HG03575 (cell line): ENCODE measurements around the gene ABCF3.
"Not testable (repeated sequence)": the region's sequence is repeated elsewhere in the genome, so short reads cannot be mapped to it uniquely, and the experiment has no call there.

Experiments
- ATAC-seq: cut with Tn5 transposase; IDR thresholded peaks from one replicate; pipeline ENCODE4 v1.9.1; 2021; ENCODE audit not compliant: unreplicated experiment, insufficient number of reproducible peaks, low FRiP score; ENCODE audit errors: extremely low read depth

The ABCF3 gene, protein sequence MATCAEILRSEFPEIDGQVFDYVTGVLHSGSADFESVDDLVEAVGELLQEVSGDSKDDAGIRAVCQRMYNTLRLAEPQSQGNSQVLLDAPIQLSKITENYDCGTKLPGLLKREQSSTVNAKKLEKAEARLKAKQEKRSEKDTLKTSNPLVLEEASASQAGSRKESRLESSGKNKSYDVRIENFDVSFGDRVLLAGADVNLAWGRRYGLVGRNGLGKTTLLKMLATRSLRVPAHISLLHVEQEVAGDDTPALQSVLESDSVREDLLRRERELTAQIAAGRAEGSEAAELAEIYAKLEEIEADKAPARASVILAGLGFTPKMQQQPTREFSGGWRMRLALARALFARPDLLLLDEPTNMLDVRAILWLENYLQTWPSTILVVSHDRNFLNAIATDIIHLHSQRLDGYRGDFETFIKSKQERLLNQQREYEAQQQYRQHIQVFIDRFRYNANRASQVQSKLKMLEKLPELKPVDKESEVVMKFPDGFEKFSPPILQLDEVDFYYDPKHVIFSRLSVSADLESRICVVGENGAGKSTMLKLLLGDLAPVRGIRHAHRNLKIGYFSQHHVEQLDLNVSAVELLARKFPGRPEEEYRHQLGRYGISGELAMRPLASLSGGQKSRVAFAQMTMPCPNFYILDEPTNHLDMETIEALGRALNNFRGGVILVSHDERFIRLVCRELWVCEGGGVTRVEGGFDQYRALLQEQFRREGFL

DNA sequence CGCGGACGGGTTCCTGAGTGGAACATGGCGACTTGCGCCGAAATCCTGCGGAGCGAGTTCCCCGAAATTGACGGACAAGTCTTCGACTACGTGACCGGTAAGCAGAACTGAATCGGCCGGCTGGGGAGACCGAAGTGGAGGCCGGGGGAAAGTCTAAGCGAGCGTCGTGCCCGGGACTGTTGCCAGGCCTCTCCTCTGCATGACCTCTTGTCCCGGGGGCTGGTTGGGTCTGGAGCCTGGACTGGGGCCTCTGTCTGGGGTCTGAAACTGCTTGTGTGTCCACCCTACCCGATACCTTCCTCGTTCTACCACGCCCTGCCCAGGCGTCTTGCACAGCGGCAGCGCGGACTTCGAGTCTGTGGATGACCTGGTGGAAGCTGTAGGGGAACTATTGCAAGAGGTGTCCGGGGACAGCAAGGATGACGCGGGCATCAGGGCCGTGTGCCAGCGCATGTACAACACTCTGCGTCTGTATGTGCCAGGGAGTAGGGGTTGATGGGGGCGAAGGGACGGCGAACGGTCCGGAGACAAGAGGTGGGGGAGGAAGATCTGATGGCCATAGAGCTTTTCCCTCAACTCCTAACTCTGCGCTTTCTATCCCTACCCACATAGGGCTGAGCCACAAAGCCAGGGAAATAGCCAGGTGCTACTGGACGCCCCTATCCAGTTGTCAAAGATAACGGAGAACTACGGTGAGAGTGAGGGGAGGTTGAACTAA lies at the start of gene ABCF3:
Gene ABCF3 (plus strand): TSS at position 16 of the 718 bp plus-strand sequence. CDS start 9 bp downstream, at position 25.
- no peak for ATAC-seq

DNA sequence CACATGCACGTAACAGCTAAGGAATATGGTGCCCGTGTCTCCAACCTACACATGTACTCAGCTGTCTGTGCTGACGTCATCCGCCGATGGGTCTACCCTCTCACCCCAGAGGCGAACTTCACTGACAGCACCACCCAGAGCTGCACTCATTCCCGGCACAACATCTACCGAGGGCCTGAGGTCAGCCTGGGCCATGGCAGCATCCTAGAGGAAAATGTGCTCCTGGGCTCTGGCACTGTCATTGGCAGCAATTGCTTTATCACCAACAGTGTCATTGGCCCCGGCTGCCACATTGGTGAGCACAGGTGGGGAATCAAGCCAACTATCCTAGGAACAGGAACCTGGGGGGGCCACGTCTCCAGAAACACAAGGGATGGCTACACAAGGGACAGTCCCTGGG lies 45.6 kb upstream of the ABCF3 start:
- no peak for ATAC-seq

- ATAC-seq, result no peak
Measured at GRCh38 chr3:184142199-184142598, 43.8 kb upstream of the ABCF3 start.

DNA sequence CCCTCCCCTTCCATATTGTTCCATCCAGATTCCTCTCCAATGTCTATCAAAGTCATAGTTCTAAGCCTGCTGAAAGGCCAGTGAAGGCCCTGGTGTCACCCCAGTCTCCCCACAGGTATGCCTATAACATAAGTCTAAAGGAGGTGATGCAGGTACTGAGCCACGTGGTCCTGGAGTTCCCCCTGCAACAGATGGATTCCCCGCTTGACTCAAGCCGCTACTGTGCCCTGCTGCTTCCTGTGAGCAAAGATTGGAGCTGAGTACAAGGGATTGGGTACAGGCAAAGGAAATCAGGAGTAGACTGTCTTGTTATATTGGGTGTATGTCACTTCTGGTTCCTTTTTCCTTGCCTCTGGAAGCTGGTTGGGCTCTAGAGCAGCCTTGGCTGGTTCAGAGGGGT lies 42.7 kb upstream of the ABCF3 start:
- no peak for ATAC-seq

DNA sequence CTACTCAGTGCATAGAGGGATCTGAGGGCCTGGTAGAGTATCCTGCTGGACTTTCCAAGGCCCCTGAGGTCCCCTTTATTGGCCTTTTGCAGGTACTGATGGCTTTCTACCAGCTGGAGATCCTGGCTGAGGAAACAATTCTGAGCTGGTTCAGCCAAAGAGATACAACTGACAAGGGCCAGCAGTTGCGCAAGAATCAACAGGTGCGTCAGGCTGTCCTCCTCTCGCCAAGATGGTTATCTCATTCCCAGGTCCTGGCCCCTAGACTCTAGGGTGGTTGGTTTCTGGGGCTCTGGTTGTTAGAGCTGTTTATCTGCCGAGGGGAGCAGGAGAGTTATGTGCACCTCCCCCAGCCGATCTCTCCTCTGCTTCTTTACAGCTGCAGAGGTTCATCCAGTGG lies 41.5 kb upstream of the ABCF3 start:
- ATAC-seq, result no peak

GRCh38 chr3:184145111-184145524 lies 40.9 kb upstream of the ABCF3 start:
- no peak for ATAC-seq

DNA sequence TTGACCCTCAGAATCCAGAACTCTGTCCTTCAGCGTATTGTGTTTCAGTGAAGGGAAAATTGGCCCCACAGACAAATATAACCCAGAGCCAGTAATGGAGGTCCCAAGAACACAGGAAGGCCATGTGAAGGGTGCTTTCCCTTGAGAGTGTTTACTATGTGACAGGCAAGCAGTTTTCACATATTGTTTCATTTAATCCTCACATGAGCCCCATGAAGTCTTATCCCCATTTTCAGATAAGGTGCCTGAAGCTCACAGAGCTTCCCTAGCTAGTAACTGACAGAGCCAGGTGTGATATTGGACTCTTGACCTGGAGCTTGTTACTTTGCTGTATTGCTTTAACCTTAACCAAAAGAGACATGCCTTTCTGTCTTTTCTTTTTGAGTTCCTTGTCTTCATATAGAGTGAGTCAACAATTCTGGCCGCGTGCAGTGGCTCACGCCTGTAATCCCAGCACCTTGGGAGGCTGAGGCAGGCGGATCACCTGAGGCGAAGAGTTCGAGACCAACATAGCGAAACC lies 40.2 kb upstream of the ABCF3 start:
- ATAC-seq, result no peak

DNA sequence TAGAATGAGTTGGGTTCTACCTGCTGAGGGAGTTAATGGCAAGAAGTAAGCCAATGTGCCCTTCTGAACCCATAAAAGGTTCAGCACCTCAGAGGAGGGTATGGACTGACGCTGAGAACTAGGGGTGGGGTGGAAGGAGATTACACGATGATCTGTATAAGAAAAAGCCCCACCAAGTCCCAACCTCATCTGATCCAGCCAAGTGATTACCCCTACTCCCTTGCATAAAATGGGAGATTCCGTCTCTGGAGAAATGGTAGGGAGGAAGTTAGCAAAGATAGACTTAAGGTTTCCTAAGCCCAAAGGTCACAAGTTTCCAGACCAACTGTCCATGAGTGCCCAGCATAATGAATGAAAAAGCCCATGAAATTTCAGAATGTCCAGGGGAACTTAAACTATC lies 37.9 kb upstream of the ABCF3 start:
- ATAC-seq, result no peak

DNA sequence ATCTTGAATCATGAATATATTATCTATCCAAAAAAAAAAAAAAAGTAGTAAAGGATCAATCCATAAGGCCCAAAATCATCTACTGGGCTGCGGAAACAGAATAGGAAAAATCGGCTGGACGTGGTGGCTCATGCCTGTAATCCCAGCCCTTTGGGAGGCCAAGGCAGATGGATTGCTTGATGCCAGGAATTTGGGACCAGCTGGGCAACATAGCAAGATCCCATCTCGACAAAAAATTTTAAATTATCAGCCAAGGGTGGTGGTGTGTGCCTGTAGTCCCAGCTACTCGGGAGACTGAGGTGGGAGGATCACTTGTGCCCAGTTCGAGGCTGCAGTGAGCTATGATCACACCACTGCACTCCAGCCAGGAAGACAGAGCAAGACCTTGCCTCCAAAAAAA lies 36.9 kb upstream of the ABCF3 start:
- ATAC-seq, result no peak

DNA sequence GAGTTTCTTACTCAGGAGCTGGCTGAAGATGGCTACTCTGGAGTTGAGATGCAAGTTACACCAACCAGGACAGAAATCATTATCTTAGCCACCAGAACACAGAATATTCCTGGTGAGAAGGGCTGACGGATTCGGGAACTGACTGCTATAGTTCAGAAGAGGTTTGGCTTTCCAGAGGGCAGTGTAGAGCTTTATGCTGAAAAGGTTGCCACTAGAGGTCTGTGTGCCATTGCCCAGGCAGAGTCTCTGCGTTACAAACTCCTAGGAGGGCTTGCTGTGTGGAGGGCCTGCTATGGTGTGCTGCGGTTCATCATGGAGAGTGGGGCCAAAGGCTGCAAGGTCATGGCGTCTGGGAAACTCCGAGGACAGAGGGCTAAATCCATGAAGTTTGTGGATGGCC lies 36.2 kb upstream of the ABCF3 start:
- not testable (repeated sequence) for ATAC-seq

DNA sequence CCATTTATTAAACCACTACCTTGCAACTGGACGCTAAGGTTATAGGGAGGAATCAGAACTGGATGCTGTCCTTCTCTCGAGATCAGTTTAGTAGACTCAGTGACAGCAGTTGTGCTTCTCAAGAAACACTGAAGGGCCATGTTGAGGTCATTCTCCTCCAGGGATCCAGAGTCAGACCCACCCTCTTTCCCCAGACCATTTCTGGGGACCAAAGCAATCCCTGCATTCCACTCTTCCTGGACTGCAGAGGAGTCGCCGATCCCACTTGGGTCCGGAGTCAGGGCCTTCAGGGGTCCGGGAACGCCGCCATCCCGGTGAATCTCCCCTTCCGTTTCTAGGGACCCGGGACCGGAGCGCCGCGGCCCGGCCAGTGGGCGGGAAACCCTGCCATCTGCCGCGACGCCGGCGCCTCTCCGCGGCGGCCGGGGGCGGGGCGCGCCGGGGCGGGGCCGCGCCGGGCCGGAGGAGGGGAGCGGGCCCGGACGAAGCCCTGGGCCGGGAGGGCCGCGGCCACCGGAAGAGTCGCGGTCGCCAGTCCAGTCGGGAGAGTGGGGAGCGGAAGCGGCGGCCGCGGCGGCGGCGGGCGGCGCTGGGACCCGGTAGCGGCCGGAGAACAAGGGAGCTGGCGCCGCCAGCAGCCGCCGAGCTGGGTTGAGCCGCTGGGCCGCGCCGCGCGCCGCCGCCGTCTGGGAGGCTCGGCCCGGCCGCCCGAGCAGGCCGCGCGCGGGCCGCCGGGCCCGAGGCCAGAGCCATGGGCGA lies 30.9 kb upstream of the ABCF3 start, which contains the start of gene DVL3:
Gene DVL3 (plus strand): TSS at position 493 of the 759 bp plus-strand sequence. CDS start 259 bp downstream, at position 752.
- ATAC-seq, result no peak

GRCh38 chr3:184155644-184156521 lies 30.1 kb upstream of the ABCF3 start:
- ATAC-seq, result no peak

DNA sequence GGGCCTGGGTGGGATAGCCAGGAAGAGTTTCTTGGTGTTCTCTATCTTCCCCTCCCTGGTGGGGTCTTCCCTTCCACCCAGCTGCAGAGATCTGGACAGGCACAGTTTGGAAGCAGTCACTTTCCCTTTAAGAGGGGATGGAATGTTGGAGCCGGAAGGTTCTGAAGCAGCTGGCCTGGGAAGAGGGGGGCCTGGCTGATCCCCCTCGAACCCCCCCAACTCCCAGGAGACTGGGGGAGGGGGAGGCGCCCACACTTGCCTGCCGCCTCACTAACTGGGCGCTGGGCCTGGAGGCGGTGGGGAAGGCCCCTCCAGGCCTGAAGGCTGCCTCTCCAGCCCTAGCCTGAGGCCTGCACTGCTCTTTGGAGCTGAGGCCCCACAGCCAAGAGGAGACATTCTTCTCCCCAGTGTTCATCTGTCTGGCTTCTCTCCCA lies 29.5 kb upstream of the ABCF3 start:
- no peak for ATAC-seq

- no peak for ATAC-seq
Measured at GRCh38 chr3:184157206-184157605, 28.8 kb upstream of the ABCF3 start.

DNA sequence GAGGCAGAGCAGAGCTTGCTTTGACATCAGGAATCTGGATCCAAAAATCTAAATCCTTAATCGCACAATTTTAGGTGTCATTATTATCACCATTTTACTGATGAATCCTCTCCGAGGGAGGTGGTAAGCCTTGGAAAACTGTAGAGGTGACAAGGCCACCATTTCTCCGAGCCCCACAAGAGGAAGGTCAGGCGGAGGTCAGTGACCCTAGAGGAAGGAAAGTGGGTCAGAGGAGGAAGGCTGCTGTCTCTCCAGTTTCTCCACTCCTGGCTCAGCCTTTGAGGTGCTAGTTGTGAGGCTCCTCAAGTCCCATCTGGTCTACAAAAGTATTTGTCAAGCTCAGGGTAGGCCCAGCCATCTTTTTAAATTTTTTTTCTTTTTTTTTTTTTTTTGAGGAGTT lies 27.6 kb upstream of the ABCF3 start:
- ATAC-seq, result no peak

DNA sequence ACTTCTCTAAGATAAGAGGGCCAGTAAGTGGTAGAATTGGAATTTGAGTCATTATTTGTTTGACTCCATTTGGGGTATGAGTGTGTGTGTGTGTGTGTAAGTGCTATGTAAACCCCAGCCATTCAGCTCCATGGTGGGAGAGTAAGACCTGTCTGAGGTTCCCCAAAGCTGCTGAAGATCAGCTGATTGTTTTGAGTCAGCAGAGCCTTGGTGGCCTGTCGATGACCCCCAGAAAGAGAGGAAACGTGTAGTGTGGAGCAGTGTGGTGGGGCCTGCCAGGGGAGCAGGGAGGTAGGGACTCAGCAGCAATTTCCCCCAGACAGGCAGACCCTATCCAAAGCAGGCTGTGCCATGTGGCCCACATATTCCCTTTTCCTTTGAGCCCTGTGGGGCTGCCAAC lies 25.5 kb upstream of the ABCF3 start:
- no peak for ATAC-seq

- not testable (repeated sequence) for ATAC-seq
Measured at GRCh38 chr3:184162571-184163070, 23.4 kb upstream of the ABCF3 start.
